ENCODE measurements around the gene SDR42E2. TPM values are rescaled to one million over a fixed set of nuclear protein-coding genes. Genes with fewer than 3 reads are reported as not detected.

Gene SDR42E2
- total RNA-seq, 1 donor from 2014 or later = not detected

- H3K4me3 ChIP-seq = no peak overlapping the region
- no peak for TF ChIP-seq EZH2 (IDR thresholded peaks at IDR 0.05)
- TF ChIP-seq EZH2phosphoT487 (IDR thresholded peaks at IDR 0.05) = no peak
- no peak for TF ChIP-seq CTCF (IDR thresholded peaks at IDR 0.05)
- H3K79me2 ChIP-seq (ENCODE audit: low read depth) = no peaks in the 10 kb centered on the region
- no peak overlapping the region for H3K9ac ChIP-seq
- no peak for DNase-seq (ENCODE audit: low spot score)
- H3K27ac Mint-ChIP-seq = no peak overlapping the region
- no peaks in the 10 kb centered on the region for H3K27me3 ChIP-seq
- no peak overlapping the region for H3K27ac ChIP-seq
- H3F3A ChIP-seq (ENCODE audit: low read depth) = no peaks in the 10 kb centered on the region
- no peaks in the 10 kb centered on the region for H3K36me3 ChIP-seq
- no peak overlapping the region for H3K4me3 Mint-ChIP-seq
- H3K27me3 Mint-ChIP-seq (ENCODE audit: insufficient read depth, low read depth) = peaks cover 2% of the 10 kb centered on the region
- H3K9me3 Mint-ChIP-seq = no peaks in the 10 kb centered on the region
- H2AFZ ChIP-seq (replicated peaks) = no peak overlapping the region
- H3K4me2 ChIP-seq = no peak overlapping the region
- no peaks in the 10 kb centered on the region for H3K4me1 ChIP-seq
- H4K20me1 ChIP-seq (ENCODE audit: low read depth) = no peaks in the 10 kb centered on the region
- no peaks in the 10 kb centered on the region for H3K9me3 ChIP-seq (ENCODE audit: low read depth)
- H3K4me1 Mint-ChIP-seq = peaks cover 4% of the 10 kb centered on the region
- H3K36me3 Mint-ChIP-seq = no peaks in the 10 kb centered on the region
Measured at GRCh38 chr16:22122239-22122638, 40.1 kb upstream of the SDR42E2 start.

GRCh38 chr16:22123146-22123545, 39.2 kb upstream of the SDR42E2 start:
- H3K4me2 ChIP-seq = no peak overlapping the region
- Mint-ChIP-seq H3K4me1 (no peaks in the 10 kb centered on the region), H3K27me3 (ENCODE audit: insufficient read depth, low read depth) (peaks cover 2% of the 10 kb centered on the region), H3K9me3 (no peaks in the 10 kb centered on the region), H3K36me3 (no peaks in the 10 kb centered on the region), H3K27ac (no peak overlapping the region), H3K4me3 (no peak overlapping the region)
- H3K27ac ChIP-seq = no peak overlapping the region
- H3K36me3 ChIP-seq = no peaks in the 10 kb centered on the region
- peak overlapping the region; percentile 17 for H2AFZ ChIP-seq (replicated peaks)
- H3K9me3 ChIP-seq (ENCODE audit: low read depth) = no peaks in the 10 kb centered on the region
- H3K9ac ChIP-seq = no peak overlapping the region
- H3K79me2 ChIP-seq (ENCODE audit: low read depth) = no peaks in the 10 kb centered on the region
- H3K27me3 ChIP-seq = no peaks in the 10 kb centered on the region
- peak; percentile 24 for DNase-seq (ENCODE audit: low spot score)
- H3F3A ChIP-seq (ENCODE audit: low read depth) = no peaks in the 10 kb centered on the region
- no peak overlapping the region for H3K4me3 ChIP-seq
- H3K4me1 ChIP-seq = no peaks in the 10 kb centered on the region
- TF ChIP-seq EZH2 (IDR thresholded peaks at IDR 0.05) = no peak
- peak; percentile 28 for TF ChIP-seq CTCF (IDR thresholded peaks at IDR 0.05)
- TF ChIP-seq EZH2phosphoT487 (IDR thresholded peaks at IDR 0.05) = no peak
- H4K20me1 ChIP-seq (ENCODE audit: low read depth) = no peaks in the 10 kb centered on the region

- H3K4me3 Mint-ChIP-seq = no peak overlapping the region
- Histone ChIP-seq H3K4me1 (no peaks in the 10 kb centered on the region), H3K79me2 (ENCODE audit: low read depth) (no peaks in the 10 kb centered on the region), H3K9me3 (ENCODE audit: low read depth) (no peaks in the 10 kb centered on the region), H3K4me3 (no peak overlapping the region), H3K36me3 (no peaks in the 10 kb centered on the region), H2AFZ (replicated peaks) (no peak overlapping the region), H4K20me1 (ENCODE audit: low read depth) (no peaks in the 10 kb centered on the region), H3F3A (ENCODE audit: low read depth) (no peaks in the 10 kb centered on the region), H3K27me3 (no peaks in the 10 kb centered on the region), H3K4me2 (no peak overlapping the region), H3K27ac (no peak overlapping the region), H3K9ac (no peak overlapping the region)
- DNase-seq (ENCODE audit: low spot score) = no peak
- H3K4me1 Mint-ChIP-seq = no peaks in the 10 kb centered on the region
- H3K36me3 Mint-ChIP-seq = no peaks in the 10 kb centered on the region
- TF ChIP-seq EZH2phosphoT487 (IDR thresholded peaks at IDR 0.05) = no peak
- TF ChIP-seq CTCF (IDR thresholded peaks at IDR 0.05) = no peak
- no peak for TF ChIP-seq EZH2 (IDR thresholded peaks at IDR 0.05)
- peaks cover 2% of the 10 kb centered on the region for H3K27me3 Mint-ChIP-seq (ENCODE audit: insufficient read depth, low read depth)
- H3K9me3 Mint-ChIP-seq = no peaks in the 10 kb centered on the region
- H3K27ac Mint-ChIP-seq = no peak overlapping the region
Measured at GRCh38 chr16:22123759-22124490, 38.4 kb upstream of the SDR42E2 start.
